Neural cell (in vitro differentiated cells): ENCODE results near the gene MREG. TPM values are rescaled to one million over a fixed set of nuclear protein-coding genes. Genes with fewer than 3 reads are reported as not detected.
"Not testable (repeated sequence)": the region's sequence is repeated elsewhere in the genome, so short reads cannot be mapped to it uniquely, and the experiment has no call there.

Experiments used
- H2AFZ ChIP-seq: fragments of 200-600, 300-800 bp; sonication (generic), shearing (Covaris generic); 2 replicates; pipeline ENCODE4 v1.6.0; 2014; ENCODE audit warnings: low read depth, mild to moderate bottlenecking, antibody characterized with exemption, low read length, moderate library complexity
- H3F3A ChIP-seq: fragments of 200-600 bp; shearing (Covaris generic); 2 replicates; pipeline ENCODE4 v1.6.1; 2016; ENCODE audit warnings: mild to moderate bottlenecking, moderate library complexity, mixed read lengths, antibody characterized with exemption, low read length; ENCODE audit not compliant: insufficient read depth, poor library complexity, severe bottlenecking
- H3K27ac ChIP-seq: fragments of 200-600, 300-800 bp; sonication (generic), shearing (Covaris generic); 2 replicates; pipeline ENCODE4 v1.5.1; 2014; ENCODE audit warnings: mild to moderate bottlenecking, low read length, moderate library complexity
- H3K27me3 ChIP-seq: fragments of 300-800, 200-600 bp; sonication (generic), shearing (Covaris generic); 2 replicates; pipeline ENCODE4 v1.6.0; 2014; ENCODE audit warnings: mild to moderate bottlenecking, low read depth, low read length, moderate library complexity; ENCODE audit not compliant: insufficient read depth
- H3K36me3 ChIP-seq: fragments of 300-800, 200-600 bp; sonication (generic), shearing (Covaris generic); 2 replicates; pipeline ENCODE4 v1.5.1; 2014; ENCODE audit warnings: mild to moderate bottlenecking, antibody characterized with exemption, low read length, moderate library complexity; ENCODE audit not compliant: insufficient read depth
- H3K4me2 ChIP-seq: fragments of 300-800, 200-600 bp; sonication (generic), shearing (Covaris generic); 2 replicates; pipeline ENCODE4 v1.6.0; 2014; ENCODE audit warnings: mild to moderate bottlenecking, low read length
- H3K4me3 ChIP-seq: fragments of 300-800, 200-600 bp; sonication (generic), shearing (Covaris generic); 2 replicates; pipeline ENCODE4 v1.5.1; 2014; ENCODE audit warnings: mild to moderate bottlenecking, low read length, moderate library complexity
- H3K79me2 ChIP-seq: fragments of 200-600 bp; shearing (Covaris generic); replicated peaks from 2 replicates; pipeline ENCODE4 v1.6.0; 2014; ENCODE audit warnings: mild to moderate bottlenecking, low read length, moderate library complexity; ENCODE audit not compliant: insufficient read depth
- H3K9ac ChIP-seq: fragments of 300-800, 200-600 bp; sonication (generic), shearing (Covaris generic); 2 replicates; pipeline ENCODE4 v1.6.1; 2016; ENCODE audit warnings: mild to moderate bottlenecking, low read length, mixed read lengths
- H3K9me2 ChIP-seq: fragments of 200-600 bp; shearing (Covaris generic); 2 replicates; pipeline ENCODE4 v1.6.1; 2016; ENCODE audit warnings: mild to moderate bottlenecking, low read length, mixed read lengths; ENCODE audit not compliant: insufficient read depth
- H3K9me3 ChIP-seq: fragments of 200-600, 300-800 bp; sonication (generic), shearing (Covaris generic); 2 replicates; pipeline ENCODE4 v1.6.1; 2016; ENCODE audit warnings: mild to moderate bottlenecking, mixed run types, low read length, moderate library complexity, mixed read lengths
- H4K20me1 ChIP-seq: fragments of 200-600 bp; shearing (Covaris generic); 2 replicates; pipeline ENCODE4 v1.6.1; 2016; ENCODE audit warnings: mild to moderate bottlenecking, mixed run types; ENCODE audit not compliant: insufficient read depth
- EP300 ChIP-seq: fragments of 450-650 bp; conservative IDR thresholded peaks from 2 replicates; pipeline ENCODE4 v1.6.1; 2014; ENCODE audit warnings: antibody characterized with exemption, mild to moderate bottlenecking, moderate library complexity; ENCODE audit not compliant: poor library complexity, severe bottlenecking
- EZH2 ChIP-seq: fragments of 200-600, 300-800 bp; shearing (Covaris generic), sonication (generic); IDR thresholded peaks from 2 replicates; pipeline ENCODE4 v1.6.1; 2014; ENCODE audit warnings: antibody characterized with exemption, low read length, borderline replicate concordance, mild to moderate bottlenecking; ENCODE audit not compliant: insufficient read depth, poor library complexity, severe bottlenecking
- MXI1 ChIP-seq: fragments of 450-650 bp; conservative IDR thresholded peaks from 2 replicates; pipeline ENCODE4 v1.6.1; 2014; ENCODE audit warnings: antibody characterized with exemption, mild to moderate bottlenecking; ENCODE audit not compliant: poor library complexity, severe bottlenecking
- POLR2AphosphoS5 ChIP-seq: IDR thresholded peaks from 2 replicates; pipeline ENCODE4 v1.6.1; 2012
- RAD21 ChIP-seq: fragments of 450-650 bp; conservative IDR thresholded peaks from 2 replicates; pipeline ENCODE4 v1.6.1; 2014; ENCODE audit warnings: antibody characterized with exemption, mild to moderate bottlenecking, moderate library complexity
- SMC3 ChIP-seq: fragments of 450-650 bp; conservative IDR thresholded peaks from 2 replicates; pipeline ENCODE4 v1.6.1; 2014; ENCODE audit warnings: antibody characterized with exemption, mild to moderate bottlenecking, moderate library complexity; ENCODE audit not compliant: poor library complexity
- TAF1 ChIP-seq: IDR thresholded peaks from 2 replicates; pipeline ENCODE4 v1.6.1; 2012; ENCODE audit warnings: low read depth
- polyA plus RNA-seq: library from polyadenylated mRNA; depleted of rRNA; stranded (reverse); fragments of >200 nt; gene quantifications from 2 replicates; pipeline ENCODE4 v1.2.3, GENCODE V29; 2014
- TF ChIP-seq, protein P1 (sequence below): fragments of 450-650 bp; IDR thresholded peaks from 2 replicates; pipeline ENCODE4 v1.5.1; 2014; ENCODE audit warnings: antibody characterized with exemption, mild to moderate bottlenecking, moderate library complexity; ENCODE audit not compliant: poor library complexity, severe bottlenecking
- TF ChIP-seq, protein P2 (sequence below): IDR thresholded peaks from 2 replicates; pipeline ENCODE4 v1.6.1; 2012; ENCODE audit warnings: borderline replicate concordance

Gene MREG
- polyA plus RNA-seq, 1 donor from 2014 or later, result 9.1 TPM

GRCh38 chr2:216009215-216009614, 4.1 kb downstream of the MREG start:
- H2AFZ ChIP-seq, H3K4me3 ChIP-seq, H4K20me1 ChIP-seq, H3K27me3 ChIP-seq, H3K9me2 ChIP-seq, H3K9me3 ChIP-seq, H3F3A ChIP-seq, H3K4me2 ChIP-seq, H3K79me2 ChIP-seq, H3K36me3 ChIP-seq, H3K27ac ChIP-seq, H3K9ac ChIP-seq: not testable (repeated sequence)

DNA sequence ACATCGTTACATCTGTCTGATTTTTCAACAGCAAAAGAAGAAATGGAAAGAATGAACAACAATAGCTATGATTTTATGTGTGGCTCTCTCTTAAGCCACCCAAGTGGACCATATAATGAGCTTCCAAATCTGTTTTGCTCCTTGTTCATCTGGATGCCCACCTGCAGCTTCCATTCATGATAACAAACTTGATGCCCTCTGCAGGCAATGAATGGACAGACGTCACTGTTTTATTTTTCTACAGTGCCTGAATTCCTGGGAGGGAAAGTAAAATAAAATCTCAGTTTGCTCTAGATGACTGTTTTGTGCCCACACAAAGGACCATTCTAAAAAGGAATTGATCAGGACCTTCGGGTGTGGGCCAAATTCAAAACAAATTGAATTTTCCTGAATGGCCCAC, 5.0 kb downstream of the MREG start:
- TF ChIP-seq POLR2AphosphoS5 (no peak), SMC3 (no peak), RAD21 (no peak), MXI1 (no peak), EZH2 (no peak), EP300 (no peak), TAF1 (no peak)
- TF ChIP-seq, protein P1, sequence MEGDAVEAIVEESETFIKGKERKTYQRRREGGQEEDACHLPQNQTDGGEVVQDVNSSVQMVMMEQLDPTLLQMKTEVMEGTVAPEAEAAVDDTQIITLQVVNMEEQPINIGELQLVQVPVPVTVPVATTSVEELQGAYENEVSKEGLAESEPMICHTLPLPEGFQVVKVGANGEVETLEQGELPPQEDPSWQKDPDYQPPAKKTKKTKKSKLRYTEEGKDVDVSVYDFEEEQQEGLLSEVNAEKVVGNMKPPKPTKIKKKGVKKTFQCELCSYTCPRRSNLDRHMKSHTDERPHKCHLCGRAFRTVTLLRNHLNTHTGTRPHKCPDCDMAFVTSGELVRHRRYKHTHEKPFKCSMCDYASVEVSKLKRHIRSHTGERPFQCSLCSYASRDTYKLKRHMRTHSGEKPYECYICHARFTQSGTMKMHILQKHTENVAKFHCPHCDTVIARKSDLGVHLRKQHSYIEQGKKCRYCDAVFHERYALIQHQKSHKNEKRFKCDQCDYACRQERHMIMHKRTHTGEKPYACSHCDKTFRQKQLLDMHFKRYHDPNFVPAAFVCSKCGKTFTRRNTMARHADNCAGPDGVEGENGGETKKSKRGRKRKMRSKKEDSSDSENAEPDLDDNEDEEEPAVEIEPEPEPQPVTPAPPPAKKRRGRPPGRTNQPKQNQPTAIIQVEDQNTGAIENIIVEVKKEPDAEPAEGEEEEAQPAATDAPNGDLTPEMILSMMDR, result no peak
- TF ChIP-seq, protein P2, sequence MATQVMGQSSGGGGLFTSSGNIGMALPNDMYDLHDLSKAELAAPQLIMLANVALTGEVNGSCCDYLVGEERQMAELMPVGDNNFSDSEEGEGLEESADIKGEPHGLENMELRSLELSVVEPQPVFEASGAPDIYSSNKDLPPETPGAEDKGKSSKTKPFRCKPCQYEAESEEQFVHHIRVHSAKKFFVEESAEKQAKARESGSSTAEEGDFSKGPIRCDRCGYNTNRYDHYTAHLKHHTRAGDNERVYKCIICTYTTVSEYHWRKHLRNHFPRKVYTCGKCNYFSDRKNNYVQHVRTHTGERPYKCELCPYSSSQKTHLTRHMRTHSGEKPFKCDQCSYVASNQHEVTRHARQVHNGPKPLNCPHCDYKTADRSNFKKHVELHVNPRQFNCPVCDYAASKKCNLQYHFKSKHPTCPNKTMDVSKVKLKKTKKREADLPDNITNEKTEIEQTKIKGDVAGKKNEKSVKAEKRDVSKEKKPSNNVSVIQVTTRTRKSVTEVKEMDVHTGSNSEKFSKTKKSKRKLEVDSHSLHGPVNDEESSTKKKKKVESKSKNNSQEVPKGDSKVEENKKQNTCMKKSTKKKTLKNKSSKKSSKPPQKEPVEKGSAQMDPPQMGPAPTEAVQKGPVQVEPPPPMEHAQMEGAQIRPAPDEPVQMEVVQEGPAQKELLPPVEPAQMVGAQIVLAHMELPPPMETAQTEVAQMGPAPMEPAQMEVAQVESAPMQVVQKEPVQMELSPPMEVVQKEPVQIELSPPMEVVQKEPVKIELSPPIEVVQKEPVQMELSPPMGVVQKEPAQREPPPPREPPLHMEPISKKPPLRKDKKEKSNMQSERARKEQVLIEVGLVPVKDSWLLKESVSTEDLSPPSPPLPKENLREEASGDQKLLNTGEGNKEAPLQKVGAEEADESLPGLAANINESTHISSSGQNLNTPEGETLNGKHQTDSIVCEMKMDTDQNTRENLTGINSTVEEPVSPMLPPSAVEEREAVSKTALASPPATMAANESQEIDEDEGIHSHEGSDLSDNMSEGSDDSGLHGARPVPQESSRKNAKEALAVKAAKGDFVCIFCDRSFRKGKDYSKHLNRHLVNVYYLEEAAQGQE, result no peak
- no peaks in the 10 kb centered on the region for H3K9me3 ChIP-seq
- H3K4me2 ChIP-seq, result no peak overlapping the region
- H3K4me3 ChIP-seq, result no peak overlapping the region
- no peaks in the 10 kb centered on the region for H4K20me1 ChIP-seq
- H3K9me2 ChIP-seq, result no peaks in the 10 kb centered on the region
- H3K9ac ChIP-seq, result no peak overlapping the region
- no peaks in the 10 kb centered on the region for H3F3A ChIP-seq
- H3K27ac ChIP-seq, result no peak overlapping the region
- no peaks in the 10 kb centered on the region for H3K27me3 ChIP-seq
- H3K36me3 ChIP-seq, result no peaks in the 10 kb centered on the region
- H2AFZ ChIP-seq, result no peak overlapping the region
- no peaks in the 10 kb centered on the region for H3K79me2 ChIP-seq

- H3K27ac ChIP-seq, result no peak overlapping the region
- H3K9me3 ChIP-seq, result no peaks in the 10 kb centered on the region
- no peaks in the 10 kb centered on the region for H3K9me2 ChIP-seq
- H3K79me2 ChIP-seq, result no peaks in the 10 kb centered on the region
- no peak overlapping the region for H3K4me2 ChIP-seq
- no peak overlapping the region for H2AFZ ChIP-seq
- no peaks in the 10 kb centered on the region for H3K36me3 ChIP-seq
- no peak overlapping the region for H3K9ac ChIP-seq
- H3K27me3 ChIP-seq, result no peaks in the 10 kb centered on the region
- no peaks in the 10 kb centered on the region for H4K20me1 ChIP-seq
- H3F3A ChIP-seq, result no peaks in the 10 kb centered on the region
- TF ChIP-seq EP300, result no peak
- no peak for TF ChIP-seq RAD21
- no peak for TF ChIP-seq MXI1
- TF ChIP-seq, protein P1, result no peak
- TF ChIP-seq POLR2AphosphoS5, result no peak
- TF ChIP-seq EZH2, result no peak
- no peak for TF ChIP-seq SMC3
- TF ChIP-seq, protein P2, result no peak
- H3K4me3 ChIP-seq, result no peak overlapping the region
These were observed 7.1 kb downstream of the MREG start for GRCh38 chr2:216006164-216006663.
